Measurements from ENCODE around the gene LGALS3.
"Not testable (repeated sequence)": the region's sequence is repeated elsewhere in the genome, so short reads cannot be mapped to it uniquely, and the experiment has no call there.

The LGALS3 gene

DNA sequence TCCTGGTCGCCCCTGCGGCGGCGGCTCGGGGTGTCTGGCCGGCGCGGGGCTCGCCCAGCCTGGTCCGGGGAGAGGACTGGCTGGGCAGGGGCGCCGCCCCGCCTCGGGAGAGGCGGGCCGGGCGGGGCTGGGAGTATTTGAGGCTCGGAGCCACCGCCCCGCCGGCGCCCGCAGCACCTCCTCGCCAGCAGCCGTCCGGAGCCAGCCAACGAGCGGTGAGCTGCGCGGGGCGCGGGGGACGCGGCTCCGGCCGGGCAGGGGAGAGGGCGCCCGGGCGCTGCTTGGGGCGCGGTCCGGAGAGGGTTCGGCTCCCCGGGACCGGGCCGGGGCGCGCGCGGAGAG is at the start of gene LGALS3:
Gene LGALS3, plus strand, starts transcription at position 167 of the 342 bp plus-strand sequence. CDS start 8,122 bp downstream, outside the sequence.
- DNase-seq (ENCODE audit: low read depth in 2 of 2) = no peak

GRCh38 chr14:55079961-55080360 is 49.1 kb upstream of the LGALS3 start:
- DNase-seq (ENCODE audit: low read depth in 2 of 2) = not testable (repeated sequence)

DNA sequence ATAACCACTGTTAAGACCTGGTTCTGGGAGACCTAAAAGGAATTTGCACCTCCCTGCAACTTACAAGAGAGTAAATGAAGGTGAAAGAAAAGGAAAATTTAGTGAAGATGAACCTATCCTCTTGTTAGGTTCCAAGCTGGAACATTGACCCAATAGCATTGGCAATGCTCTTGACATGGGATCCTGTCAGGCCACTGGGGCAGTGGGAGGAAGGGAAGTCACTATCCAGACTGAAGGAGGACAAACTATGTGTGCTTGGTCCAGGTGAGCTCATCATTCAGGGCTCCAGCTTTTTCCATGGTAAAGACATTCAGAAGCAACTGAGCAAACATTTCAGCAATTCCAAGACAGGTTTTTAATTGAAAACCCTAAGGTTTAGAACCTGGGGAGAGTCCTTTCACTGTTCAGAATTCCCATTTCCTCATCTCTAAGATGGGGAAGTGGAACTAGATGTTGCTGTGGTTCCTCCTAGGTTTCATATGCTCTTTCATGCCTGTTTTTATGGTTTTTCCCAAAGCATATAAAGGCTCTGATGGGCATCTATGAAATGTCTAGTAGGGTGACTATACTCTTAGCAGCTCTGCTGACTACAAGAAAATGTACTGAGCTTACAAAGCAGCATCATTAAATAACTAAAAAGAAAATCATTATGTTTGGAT is 44.5 kb upstream of the LGALS3 start:
- DNase-seq (ENCODE audit: low read depth in 2 of 2) = no peak

GRCh38 chr14:55085060-55085660 is 43.9 kb upstream of the LGALS3 start:
- DNase-seq (ENCODE audit: low read depth in 2 of 2) = no peak

- no peak for DNase-seq (ENCODE audit: low read depth in 2 of 2)
Observed at GRCh38 chr14:55086938-55087337, 42.1 kb upstream of the LGALS3 start.

DNA sequence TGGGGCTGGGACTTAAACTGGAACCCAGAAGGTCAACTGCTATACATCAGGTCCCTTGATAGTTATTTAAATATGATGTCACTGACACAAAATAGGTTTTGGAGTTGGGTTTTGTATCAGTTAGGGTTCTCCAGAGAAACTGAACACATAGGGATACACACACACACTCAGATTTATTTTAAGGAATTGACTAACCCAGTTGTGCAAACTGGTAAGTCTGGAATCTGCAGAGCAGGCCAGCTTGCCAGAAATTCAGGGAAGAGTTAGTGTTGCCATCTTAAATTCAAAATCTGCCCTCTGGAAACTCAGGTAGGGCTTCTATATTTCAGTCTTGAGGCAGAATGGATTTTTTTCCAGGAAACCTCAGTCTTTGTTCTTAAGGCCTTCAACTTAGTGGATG is 40.7 kb upstream of the LGALS3 start:
- no peak for DNase-seq (ENCODE audit: low read depth in 2 of 2)

DNA sequence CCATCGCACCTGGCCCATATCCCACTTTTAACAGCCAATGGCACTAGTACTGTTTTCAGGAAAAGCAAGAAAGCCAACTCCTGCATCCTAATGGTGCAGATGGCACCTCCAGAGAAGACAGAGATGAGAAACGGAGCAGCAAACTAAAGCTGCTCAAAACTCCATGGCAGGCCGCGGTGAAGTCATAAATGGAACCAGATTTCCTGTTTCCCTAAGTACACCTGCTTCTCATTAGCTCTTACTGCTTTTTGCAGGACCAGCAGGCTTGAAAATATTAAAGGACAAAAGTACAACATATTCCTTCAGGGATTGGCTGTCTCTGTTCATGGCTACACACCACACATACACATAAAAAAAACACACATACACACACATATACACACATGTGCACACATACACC is 36.7 kb upstream of the LGALS3 start:
- no peak for DNase-seq (ENCODE audit: low read depth in 2 of 2)

GRCh38 chr14:55094292-55095157 is 34.5 kb upstream of the LGALS3 start:
- no peak for DNase-seq (ENCODE audit: low read depth in 2 of 2)

DNA sequence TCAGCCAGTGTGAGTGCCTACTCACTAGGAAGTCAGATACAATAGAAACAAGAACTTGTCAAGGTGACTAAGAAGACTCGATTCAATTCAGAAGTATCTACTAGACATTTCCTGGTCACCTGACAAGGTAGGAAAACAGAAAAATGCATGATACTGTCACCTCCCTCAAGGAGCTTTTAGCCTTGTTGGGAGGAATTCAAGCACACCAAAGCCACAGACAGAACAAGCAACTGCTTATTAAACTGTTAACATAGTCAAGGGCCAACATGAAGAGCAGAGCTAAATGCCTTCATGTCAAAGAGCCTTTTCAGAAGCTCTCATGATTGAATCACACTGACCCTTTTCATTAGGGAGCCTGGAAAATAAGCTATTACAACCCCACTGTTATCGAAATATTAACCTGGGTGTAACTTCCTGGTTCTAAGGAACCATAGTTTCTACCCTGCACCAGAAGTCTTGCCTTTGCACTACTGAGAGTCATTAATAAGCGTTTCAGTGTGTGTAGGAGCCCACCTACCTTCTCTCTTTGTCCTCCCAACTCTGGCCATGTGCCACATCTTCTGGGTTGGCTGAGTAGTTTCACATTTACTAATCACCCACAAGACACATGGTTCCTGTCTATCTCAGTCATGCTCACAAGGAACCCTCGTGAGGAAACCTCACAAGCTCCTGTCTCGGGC is 31.0 kb upstream of the LGALS3 start:
- DNase-seq (ENCODE audit: low read depth in 2 of 2) = peak; percentile 28 to 34

- DNase-seq (ENCODE audit: low read depth in 2 of 2) = no peak
Observed at GRCh38 chr14:55098561-55098898, 30.5 kb upstream of the LGALS3 start.

- no peak for DNase-seq (ENCODE audit: low read depth in 2 of 2)
Observed at GRCh38 chr14:55099756-55100155, 29.3 kb upstream of the LGALS3 start.

GRCh38 chr14:55101698-55102097 is 27.4 kb upstream of the LGALS3 start:
- no peak for DNase-seq (ENCODE audit: low read depth in 2 of 2)

- peak in 1 of 2 donors; percentile 25 for DNase-seq (ENCODE audit: low read depth in 2 of 2)
Observed at GRCh38 chr14:55102141-55102621, 26.9 kb upstream of the LGALS3 start.

DNA sequence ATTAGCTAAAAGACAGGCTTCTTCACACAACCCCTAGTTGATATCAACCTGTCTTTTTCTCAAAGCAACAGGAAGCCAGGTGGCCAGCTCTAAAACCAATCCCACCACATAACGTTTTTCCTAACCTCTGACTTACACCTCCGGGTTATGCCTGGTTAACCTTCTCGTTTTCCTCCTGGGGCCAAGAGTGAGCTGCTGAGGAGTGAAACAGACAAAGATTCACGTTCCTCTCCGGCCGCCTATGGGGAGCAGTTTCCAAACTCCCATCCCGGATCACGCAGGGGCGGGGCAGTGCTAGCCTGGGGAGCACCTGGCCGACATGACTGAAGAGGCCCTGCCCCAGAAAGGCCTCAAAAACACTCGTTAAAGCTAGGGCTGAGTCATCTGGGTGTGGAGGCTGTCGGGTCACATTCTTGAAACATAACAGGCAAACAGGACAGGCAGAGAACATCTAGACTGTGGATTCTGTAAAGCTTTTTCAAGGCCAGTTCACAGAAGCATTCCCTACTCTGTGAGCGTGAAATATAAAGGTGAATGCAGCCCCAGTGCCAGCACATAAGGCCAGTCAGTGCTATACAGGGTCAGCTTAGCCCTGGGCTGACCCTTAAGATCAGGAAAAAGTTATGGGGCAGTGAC is 25.9 kb upstream of the LGALS3 start:
- no peak for DNase-seq (ENCODE audit: low read depth in 2 of 2)

- no peak for DNase-seq (ENCODE audit: low read depth in 2 of 2)
Observed at GRCh38 chr14:55103971-55104954, 24.8 kb upstream of the LGALS3 start.

- no peak for DNase-seq (ENCODE audit: low read depth in 2 of 2)
Observed at GRCh38 chr14:55105991-55106390, 23.1 kb upstream of the LGALS3 start.

DNA sequence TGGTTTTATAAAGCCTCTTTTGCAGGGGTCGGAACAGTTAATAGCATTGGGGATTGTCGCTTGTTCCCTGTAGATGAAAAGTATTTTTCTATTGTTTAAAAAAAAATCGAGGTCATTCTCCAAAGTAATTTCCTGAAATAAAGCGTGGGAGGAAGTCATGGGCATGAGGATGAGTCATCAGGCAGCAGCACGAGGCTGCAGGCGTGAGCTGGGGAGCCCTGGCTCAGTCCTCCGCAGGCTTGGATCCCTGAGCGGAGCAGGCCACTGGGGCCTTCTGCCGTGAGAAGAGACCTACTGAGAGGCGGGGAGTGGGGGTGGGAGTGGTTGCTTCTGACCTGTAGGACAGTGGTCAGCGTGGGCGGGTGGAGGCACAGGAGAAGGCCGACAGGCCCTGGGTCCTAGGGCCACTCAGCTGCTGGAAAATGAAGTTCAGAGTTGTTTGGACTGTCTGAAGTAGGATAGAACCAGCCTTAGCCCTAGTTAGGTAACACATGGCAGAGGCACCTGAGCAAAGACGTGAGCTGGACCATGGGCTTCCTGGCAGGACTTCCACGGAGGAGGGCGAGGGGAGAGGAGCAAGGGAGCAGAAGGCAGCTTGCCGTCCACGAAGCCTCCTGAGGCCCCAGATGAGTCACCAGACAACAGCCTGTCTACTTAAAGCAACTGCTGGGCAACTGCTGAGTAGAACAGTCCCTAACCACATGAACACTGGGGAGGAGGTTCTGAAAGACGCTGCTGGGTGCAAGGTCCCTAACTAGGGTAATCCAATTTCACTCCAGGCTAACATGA is 21.1 kb upstream of the LGALS3 start:
- no peak for DNase-seq (ENCODE audit: low read depth in 2 of 2)

DNA sequence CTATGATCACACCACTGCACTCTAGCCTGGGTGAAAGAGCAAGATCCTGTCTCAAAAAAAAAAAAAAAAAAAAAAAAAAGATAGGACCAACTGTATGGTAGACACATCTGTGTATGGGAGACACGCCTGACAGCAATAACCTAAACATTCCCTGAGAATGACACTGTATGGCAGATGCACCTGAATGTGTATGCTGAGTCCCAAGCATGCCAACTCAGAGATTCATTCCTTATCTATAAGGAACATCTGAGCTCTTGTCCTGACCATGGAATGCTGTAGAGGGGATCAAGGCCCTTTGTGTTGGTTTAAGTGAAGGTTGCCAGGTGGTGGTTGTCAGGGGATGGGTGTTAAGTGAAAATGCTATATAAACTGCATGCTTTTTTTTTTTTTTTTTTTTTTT is 19.2 kb upstream of the LGALS3 start:
- no peak for DNase-seq (ENCODE audit: low read depth in 2 of 2)

DNA sequence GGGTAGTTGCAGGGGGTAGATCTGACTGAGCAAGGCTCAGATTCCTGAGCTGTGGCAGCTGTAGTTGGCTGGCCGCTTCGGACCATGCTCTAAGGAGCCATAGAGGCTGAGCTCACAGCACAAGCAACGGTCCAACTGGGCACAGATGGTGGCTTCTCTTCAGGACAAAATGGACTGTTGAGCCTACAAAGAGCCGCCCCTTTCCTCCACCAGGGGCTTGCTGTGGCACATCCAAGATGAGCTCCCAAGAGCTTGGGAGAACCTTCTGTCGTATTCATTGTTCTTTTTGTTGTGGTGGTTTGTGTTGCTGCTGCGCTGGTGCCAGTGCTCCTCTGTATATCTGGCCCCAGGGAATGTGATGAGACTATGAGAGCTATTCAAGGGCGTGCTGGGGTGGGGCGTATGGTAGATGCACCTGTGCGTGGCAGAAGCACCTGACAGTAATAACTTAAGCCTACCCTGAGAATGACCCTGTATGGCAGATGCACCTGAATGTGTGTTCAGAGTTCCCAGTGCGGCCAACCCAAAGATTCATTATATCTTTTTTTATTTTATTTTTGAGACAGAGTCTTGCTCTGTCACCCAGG is 17.8 kb upstream of the LGALS3 start:
- no peak for DNase-seq (ENCODE audit: low read depth in 2 of 2)
